GM13977 (cell line): Measurements from ENCODE around the gene DPH6.
A peak's percentile ranks its signal among the peaks of the same experiment; 100 is the strongest.

ENCODE experiments used
- DNase-seq: peaks from one replicate; pipeline ENCODE4 v3.0.0; 2012; ENCODE audit warnings: low spot score
- in situ Hi-C: fragments of 300-500 bp; cut with MboI; formaldehyde crosslinking; loops from one replicate; pipeline ENCODE4 v1.12.0; 2022; ENCODE audit warnings: low sequenced_read_pairs, low pct_unique_long_range_greater_than_20kb, mixed read lengths, inconsistent platforms; ENCODE audit not compliant: unreplicated experiment
- TF ChIP-seq, protein P1 (sequence below): IDR thresholded peaks from 2 replicates; pipeline ENCODE4 v1.5.1; 2012; ENCODE audit warnings: mild to moderate bottlenecking, control low read depth; ENCODE audit not compliant: insufficient read depth; ENCODE audit errors: extremely low read depth, missing control alignments

Gene DPH6

DNA sequence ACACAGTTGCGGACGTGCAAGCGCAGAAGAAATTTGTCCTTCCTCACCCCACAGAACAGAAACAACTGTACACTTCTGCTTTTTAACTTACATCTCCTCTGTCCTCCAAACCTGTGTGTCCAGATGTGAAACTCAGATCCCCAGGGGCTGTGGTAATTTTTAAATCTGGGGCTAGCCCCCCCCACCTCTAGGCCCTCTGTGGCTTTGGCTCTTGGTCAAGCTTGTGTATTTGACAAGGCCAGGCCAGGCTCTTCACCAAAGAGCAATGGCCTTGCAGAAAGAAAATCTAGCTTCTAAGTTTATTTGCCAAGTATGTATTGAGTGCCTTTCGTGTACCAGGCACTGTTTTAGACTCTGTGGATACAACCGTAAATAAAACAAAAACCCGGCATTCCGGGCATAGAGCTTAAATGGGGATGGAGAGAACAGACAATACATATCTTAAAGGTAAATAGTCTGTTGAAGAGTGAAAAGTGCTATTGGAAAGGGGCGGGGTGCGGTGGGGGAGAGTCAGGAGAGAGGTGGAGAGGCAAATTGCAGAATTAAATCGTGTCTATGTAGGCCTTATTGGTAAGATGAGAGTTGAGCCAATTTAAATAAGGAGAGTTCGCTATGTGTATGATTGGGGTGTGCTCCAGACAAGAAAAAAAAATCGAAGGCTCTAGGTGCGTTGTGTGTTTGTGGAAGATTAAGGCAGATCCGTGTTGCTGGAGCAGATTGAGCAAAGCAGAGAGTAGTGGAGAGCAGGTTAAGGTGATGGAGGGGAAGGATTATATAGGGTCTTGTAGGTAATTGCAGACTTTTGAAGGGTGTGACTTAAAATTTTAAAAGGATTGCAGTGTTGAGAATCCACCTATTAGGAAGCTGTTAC lies 781 bp upstream of the DPH6 start:
- in situ Hi-C loops: no loop called here
- TF ChIP-seq, protein P1, sequence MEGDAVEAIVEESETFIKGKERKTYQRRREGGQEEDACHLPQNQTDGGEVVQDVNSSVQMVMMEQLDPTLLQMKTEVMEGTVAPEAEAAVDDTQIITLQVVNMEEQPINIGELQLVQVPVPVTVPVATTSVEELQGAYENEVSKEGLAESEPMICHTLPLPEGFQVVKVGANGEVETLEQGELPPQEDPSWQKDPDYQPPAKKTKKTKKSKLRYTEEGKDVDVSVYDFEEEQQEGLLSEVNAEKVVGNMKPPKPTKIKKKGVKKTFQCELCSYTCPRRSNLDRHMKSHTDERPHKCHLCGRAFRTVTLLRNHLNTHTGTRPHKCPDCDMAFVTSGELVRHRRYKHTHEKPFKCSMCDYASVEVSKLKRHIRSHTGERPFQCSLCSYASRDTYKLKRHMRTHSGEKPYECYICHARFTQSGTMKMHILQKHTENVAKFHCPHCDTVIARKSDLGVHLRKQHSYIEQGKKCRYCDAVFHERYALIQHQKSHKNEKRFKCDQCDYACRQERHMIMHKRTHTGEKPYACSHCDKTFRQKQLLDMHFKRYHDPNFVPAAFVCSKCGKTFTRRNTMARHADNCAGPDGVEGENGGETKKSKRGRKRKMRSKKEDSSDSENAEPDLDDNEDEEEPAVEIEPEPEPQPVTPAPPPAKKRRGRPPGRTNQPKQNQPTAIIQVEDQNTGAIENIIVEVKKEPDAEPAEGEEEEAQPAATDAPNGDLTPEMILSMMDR: no peak
- DNase-seq: no peak

DNA sequence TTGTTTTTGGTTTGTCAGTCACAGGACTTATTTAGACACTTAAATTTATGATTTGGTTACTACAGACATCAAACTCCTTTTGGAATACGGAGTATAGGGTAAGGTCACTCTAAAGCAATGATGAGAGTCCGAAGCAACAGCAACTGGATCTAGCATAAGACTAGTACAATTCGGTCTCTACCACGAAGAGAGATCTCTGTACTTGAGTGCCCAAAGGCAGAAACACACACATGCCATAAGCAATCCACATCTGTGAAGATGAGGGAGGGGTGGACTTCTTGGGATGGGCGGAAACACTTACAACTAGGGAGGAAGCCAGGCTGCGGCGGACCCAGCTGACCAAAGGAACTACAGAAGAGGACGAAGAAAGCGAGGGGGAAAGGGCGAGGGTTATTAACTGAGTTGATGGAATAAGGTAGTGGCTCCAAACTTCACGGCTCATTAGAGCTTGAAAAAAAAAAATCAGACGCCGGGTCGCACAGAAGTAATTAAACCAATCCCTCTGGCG lies 595 bp downstream of the DPH6 start:
- DNase-seq: peak; percentile 7
- TF ChIP-seq, protein P1: no peak

DNA sequence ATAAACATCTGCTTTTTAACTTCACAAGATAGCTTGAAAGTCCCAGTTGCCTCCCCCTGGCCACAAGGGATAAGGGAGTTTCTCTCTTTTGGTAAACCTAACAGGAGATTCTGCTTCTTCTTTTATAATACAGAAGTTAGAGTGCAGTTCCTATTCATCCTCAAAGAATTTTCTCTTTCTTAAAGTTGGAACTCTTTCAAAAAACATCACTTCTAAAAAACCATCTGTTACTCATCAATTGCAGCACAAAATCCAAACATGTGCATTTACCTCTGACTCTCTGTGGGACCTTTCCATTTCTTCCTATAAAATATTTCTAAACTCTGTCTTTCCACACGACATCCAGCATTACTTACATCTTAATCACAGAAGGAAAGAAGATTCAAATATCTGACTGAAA lies 5.1 kb downstream of the DPH6 start:
- in situ Hi-C loops: no loop called here
- TF ChIP-seq, protein P1: no peak
- DNase-seq: no peak

More for the DNA sequence above, 595 bp downstream of the DPH6 start:
- in situ Hi-C loops: no loop called here

DNA sequence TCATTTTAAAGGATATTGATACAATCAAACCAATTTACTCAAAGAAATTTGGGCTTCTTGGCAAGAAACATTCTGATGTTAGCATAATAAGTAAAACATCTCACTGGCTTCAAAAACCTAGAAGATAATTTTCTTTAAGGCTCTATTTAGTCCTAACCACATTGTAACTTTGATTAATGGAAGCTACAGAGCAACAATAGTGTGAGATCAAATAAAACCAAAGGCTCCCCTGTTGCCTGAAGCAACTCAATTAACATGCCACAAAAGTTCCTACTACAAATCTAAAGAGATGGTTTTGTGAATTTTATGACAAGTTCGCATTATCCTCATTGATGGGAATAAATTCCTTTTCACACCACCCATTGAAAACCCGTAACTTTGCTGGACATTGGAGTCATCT lies 5.9 kb downstream of the DPH6 start:
- no peak for DNase-seq
- in situ Hi-C loops: no loop called here
- TF ChIP-seq, protein P1: no peak

DNA sequence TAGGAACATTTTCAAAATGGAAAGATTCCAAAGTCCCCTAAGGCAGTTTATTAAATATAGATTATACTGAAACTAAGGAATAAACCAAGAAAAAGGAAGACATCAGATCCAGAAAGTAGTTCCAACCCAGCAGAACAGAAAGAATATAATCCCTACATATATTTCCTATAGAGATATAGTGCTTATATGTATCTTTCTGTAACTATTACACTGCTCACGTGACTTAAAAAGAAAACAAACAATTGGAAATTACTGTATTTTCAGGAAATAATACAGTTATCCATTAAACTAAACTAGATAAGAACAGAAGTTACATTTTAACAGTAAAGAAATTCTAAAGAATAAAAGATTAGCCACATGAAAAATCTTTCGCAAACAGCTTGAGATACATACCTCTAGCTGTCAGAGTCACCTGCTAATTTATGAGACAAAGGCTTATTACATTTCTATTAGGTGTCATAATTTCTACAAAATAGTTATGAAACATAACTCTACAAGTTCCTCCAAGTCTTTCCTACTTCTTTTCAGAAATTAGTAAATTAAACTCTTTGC lies 10.5 kb downstream of the DPH6 start:
- DNase-seq: no peak
- TF ChIP-seq, protein P1: no peak
- in situ Hi-C loops: no loop called here

DNA sequence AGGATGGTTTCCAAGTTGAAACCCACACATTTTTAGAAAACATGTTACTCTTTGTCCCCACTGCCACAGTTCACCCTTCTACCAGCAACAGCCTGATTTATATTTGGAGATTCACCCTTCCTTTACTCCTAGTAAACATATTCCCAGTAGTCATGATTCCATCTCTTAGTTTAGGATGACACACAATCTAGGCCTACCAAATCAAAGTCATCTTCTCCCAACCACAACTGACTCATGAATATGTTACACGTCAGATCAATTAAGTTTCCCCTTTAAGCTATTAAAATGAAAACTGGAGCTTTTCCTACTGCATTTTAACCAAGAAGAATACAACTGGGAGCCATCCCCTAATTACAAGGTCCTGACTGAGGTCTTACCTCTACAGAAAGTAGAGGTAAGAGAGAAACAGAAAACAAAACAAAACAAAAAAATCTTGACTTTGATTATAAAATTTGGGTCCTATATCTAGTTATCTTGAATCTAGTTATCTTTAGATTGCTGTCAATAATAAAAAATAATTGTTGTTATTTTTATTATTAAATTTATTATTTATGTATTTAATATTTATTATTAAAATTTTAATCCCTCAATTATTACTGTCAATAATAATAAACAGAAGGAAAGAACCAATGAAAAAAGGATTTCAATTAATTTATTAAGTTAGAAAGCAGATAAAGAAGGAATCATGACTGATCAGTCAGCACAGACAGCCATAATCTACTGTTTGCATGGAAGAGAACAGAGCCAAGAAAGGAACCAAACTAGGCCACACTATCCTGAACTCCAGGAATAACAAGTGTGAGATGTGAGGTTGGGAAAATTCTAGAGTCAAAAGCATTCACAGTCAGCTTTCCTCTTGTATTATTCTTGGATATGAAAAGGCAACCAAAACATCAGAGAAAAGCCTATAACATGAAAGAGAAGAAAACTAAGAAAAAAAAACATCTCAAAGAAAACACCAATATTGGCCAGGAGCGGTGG lies 12.5 kb downstream of the DPH6 start:
- DNase-seq: no peak
- in situ Hi-C loops: no loop called here

More for the DNA sequence above, 12.5 kb downstream of the DPH6 start:
- TF ChIP-seq, protein P1: no peak
